ENCODE measurements around the gene FBXO10.
"Not testable (repeated sequence)": the region's sequence is repeated elsewhere in the genome, so short reads cannot be mapped to it uniquely, and the experiment has no call there.

The FBXO10 gene

DNA sequence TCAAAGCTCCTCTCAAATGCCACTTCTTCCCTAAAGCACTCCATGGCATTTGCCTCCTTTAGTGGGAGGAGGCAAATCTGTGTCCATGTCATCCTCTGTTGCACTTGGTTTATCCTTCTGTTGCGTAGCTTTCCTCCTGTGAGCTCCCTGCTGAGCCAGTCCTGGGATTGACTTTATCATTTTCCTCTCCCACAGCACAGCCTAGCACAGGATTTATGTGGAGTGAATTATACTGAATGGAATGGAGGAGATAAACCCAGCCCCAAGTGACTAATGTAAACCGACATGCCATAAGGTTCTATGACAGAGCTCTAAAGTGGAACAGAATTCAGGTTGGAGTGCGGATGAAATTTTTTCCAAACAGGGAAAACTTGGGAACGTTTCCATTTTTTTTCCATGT lies 42.6 kb upstream of the FBXO10 start:
- WGBS, 2 experiments, result 89 to 96% methylated on average over 4 of the region's 4 CpGs
- Histone ChIP-seq H3K27ac (ENCODE audit: insufficient read depth, low read depth, low read length, poor library complexity, severe bottlenecking) (no peak overlapping the region), H3K36me3 (ENCODE audit: control insufficient read depth, insufficient read depth, low read length) (no peaks in the 10 kb centered on the region), H3K27me3 (ENCODE audit: control insufficient read depth, insufficient read depth, low read length, poor library complexity, severe bottlenecking) (no peaks in the 10 kb centered on the region), H3K9me3 (ENCODE audit: control insufficient read depth, low read length) (no peaks in the 10 kb centered on the region), H3K4me3 (ENCODE audit: insufficient read depth, low read depth, low read length) (no peak overlapping the region), H3K4me1 (ENCODE audit: control insufficient read depth, insufficient read depth, low read length) (peaks cover 8% of the 10 kb centered on the region)

DNA sequence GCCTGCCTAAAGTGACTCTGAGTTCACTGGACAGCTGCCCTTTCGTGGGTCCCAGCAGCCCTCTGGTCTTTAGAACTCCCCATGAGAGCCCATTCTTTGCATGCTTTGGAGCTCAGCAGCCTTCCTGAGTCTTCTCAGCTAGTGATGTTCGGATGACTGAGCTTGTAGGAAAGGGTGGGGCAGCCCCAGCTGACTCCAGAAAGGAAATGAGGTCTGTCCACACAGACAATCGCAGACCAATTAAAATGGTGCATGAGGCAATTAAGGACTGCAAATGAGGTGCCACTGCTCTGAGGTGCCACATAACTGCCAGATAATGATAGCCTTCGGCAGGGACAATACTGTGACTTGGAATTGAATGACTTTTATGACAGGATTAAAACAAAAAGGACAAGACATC lies 41.7 kb upstream of the FBXO10 start:
- H3K4me1 ChIP-seq (ENCODE audit: control insufficient read depth, insufficient read depth, low read length), result peaks cover 8% of the 10 kb centered on the region
- H3K9me3 ChIP-seq (ENCODE audit: control insufficient read depth, low read length), result no peaks in the 10 kb centered on the region
- H3K36me3 ChIP-seq (ENCODE audit: control insufficient read depth, insufficient read depth, low read length), result no peaks in the 10 kb centered on the region
- WGBS, 2 experiments, result 61 to 63% methylated on average over 4 of the region's 4 CpGs
- H3K27ac ChIP-seq (ENCODE audit: insufficient read depth, low read depth, low read length, poor library complexity, severe bottlenecking), result no peak overlapping the region
- no peak overlapping the region for H3K4me3 ChIP-seq (ENCODE audit: insufficient read depth, low read depth, low read length)
- no peaks in the 10 kb centered on the region for H3K27me3 ChIP-seq (ENCODE audit: control insufficient read depth, insufficient read depth, low read length, poor library complexity, severe bottlenecking)

- peaks cover 8% of the 10 kb centered on the region for H3K4me1 ChIP-seq (ENCODE audit: control insufficient read depth, insufficient read depth, low read length)
Observed at GRCh38 chr9:37617161-37617560, 41.0 kb upstream of the FBXO10 start.

DNA sequence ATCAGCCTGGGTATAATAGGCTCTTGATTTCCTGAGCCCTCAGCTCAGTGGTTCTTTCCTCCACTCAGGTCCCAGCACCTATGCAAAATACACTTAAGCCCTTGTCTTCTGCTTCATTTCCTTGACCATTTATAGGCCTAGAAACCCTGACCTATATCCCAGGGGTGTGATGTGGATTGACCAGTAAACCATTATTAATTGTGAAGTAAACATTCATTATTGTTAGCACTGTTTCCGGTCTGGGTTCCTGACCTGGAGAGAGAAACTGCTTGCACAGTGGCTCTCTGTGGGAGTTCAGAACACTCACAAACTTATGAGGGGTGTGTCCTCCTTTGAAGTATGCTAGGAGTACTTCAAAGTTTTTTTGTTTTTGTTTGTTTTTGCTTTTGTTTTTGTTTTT lies 35.8 kb upstream of the FBXO10 start:
- WGBS, 2 experiments, result 87 to 100% methylated on average over 1 of the region's 1 CpG

More at GRCh38 chr9:37617161-37617560, 41.0 kb upstream of the FBXO10 start:
- H3K4me3 ChIP-seq (ENCODE audit: insufficient read depth, low read depth, low read length), result no peak overlapping the region
- WGBS, 2 experiments, result 92 to 95% methylated on average over 2 of the region's 2 CpGs
- no peaks in the 10 kb centered on the region for H3K36me3 ChIP-seq (ENCODE audit: control insufficient read depth, insufficient read depth, low read length)
- no peak overlapping the region for H3K27ac ChIP-seq (ENCODE audit: insufficient read depth, low read depth, low read length, poor library complexity, severe bottlenecking)
- H3K27me3 ChIP-seq (ENCODE audit: control insufficient read depth, insufficient read depth, low read length, poor library complexity, severe bottlenecking), result no peaks in the 10 kb centered on the region
- H3K9me3 ChIP-seq (ENCODE audit: control insufficient read depth, low read length), result no peaks in the 10 kb centered on the region

GRCh38 chr9:37611014-37611413 lies 34.8 kb upstream of the FBXO10 start:
- Histone ChIP-seq H3K4me1 (ENCODE audit: control insufficient read depth, insufficient read depth, low read length) (no peaks in the 10 kb centered on the region), H3K27me3 (ENCODE audit: control insufficient read depth, insufficient read depth, low read length, poor library complexity, severe bottlenecking) (no peaks in the 10 kb centered on the region), H3K4me3 (ENCODE audit: insufficient read depth, low read depth, low read length) (no peak overlapping the region), H3K36me3 (ENCODE audit: control insufficient read depth, insufficient read depth, low read length) (no peaks in the 10 kb centered on the region), H3K9me3 (ENCODE audit: control insufficient read depth, low read length) (no peaks in the 10 kb centered on the region), H3K27ac (ENCODE audit: insufficient read depth, low read depth, low read length, poor library complexity, severe bottlenecking) (no peak overlapping the region)
- WGBS, 2 experiments, result 89 to 94% methylated on average over 6 of the region's 6 CpGs

More for the DNA sequence above, 35.8 kb upstream of the FBXO10 start:
- Histone ChIP-seq H3K4me1 (ENCODE audit: control insufficient read depth, insufficient read depth, low read length) (no peaks in the 10 kb centered on the region), H3K4me3 (ENCODE audit: insufficient read depth, low read depth, low read length) (no peak overlapping the region), H3K36me3 (ENCODE audit: control insufficient read depth, insufficient read depth, low read length) (no peaks in the 10 kb centered on the region), H3K9me3 (ENCODE audit: control insufficient read depth, low read length) (no peaks in the 10 kb centered on the region), H3K27ac (ENCODE audit: insufficient read depth, low read depth, low read length, poor library complexity, severe bottlenecking) (no peak overlapping the region), H3K27me3 (ENCODE audit: control insufficient read depth, insufficient read depth, low read length, poor library complexity, severe bottlenecking) (no peaks in the 10 kb centered on the region)

GRCh38 chr9:37609735-37610397 lies 33.7 kb upstream of the FBXO10 start:
- Histone ChIP-seq H3K27ac (ENCODE audit: insufficient read depth, low read depth, low read length, poor library complexity, severe bottlenecking) (no peak overlapping the region), H3K27me3 (ENCODE audit: control insufficient read depth, insufficient read depth, low read length, poor library complexity, severe bottlenecking) (no peaks in the 10 kb centered on the region), H3K4me1 (ENCODE audit: control insufficient read depth, insufficient read depth, low read length) (no peaks in the 10 kb centered on the region), H3K4me3 (ENCODE audit: insufficient read depth, low read depth, low read length) (no peak overlapping the region), H3K9me3 (ENCODE audit: control insufficient read depth, low read length) (no peaks in the 10 kb centered on the region), H3K36me3 (ENCODE audit: control insufficient read depth, insufficient read depth, low read length) (no peaks in the 10 kb centered on the region)
- WGBS, 2 experiments, result 75 to 81% methylated on average over 6 of the region's 6 CpGs

GRCh38 chr9:37608250-37608649 lies 32.1 kb upstream of the FBXO10 start:
- Histone ChIP-seq H3K4me1 (ENCODE audit: control insufficient read depth, insufficient read depth, low read length) (no peaks in the 10 kb centered on the region), H3K4me3 (ENCODE audit: insufficient read depth, low read depth, low read length) (no peak overlapping the region), H3K36me3 (ENCODE audit: control insufficient read depth, insufficient read depth, low read length) (no peaks in the 10 kb centered on the region), H3K9me3 (ENCODE audit: control insufficient read depth, low read length) (no peaks in the 10 kb centered on the region), H3K27me3 (ENCODE audit: control insufficient read depth, insufficient read depth, low read length, poor library complexity, severe bottlenecking) (no peaks in the 10 kb centered on the region), H3K27ac (ENCODE audit: insufficient read depth, low read depth, low read length, poor library complexity, severe bottlenecking) (no peak overlapping the region)

DNA sequence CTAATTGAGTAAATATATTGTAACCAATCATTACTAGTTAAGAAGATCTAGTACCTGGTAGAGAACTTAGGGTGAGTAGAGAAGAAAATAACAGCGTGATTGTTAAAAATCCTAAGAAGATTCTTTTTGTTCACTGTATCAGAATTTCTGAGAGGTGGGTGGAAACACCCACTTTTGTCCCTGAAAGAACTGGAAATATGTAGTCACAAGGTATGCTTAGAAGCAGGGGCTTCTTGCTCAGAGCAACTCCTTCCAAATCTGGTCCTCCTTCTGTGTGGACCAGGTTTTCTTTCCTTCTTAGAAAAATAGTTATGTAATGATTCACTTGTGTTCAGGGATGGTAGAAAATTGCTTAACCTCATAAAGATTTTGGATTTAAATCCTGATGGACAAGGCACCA lies 28.1 kb upstream of the FBXO10 start:
- WGBS, 2 experiments, result 84 to 87% methylated on average over 1 of the region's 1 CpG
- Histone ChIP-seq H3K4me1 (ENCODE audit: control insufficient read depth, insufficient read depth, low read length) (no peaks in the 10 kb centered on the region), H3K27ac (ENCODE audit: insufficient read depth, low read depth, low read length, poor library complexity, severe bottlenecking) (no peak overlapping the region), H3K4me3 (ENCODE audit: insufficient read depth, low read depth, low read length) (no peak overlapping the region), H3K27me3 (ENCODE audit: control insufficient read depth, insufficient read depth, low read length, poor library complexity, severe bottlenecking) (no peaks in the 10 kb centered on the region), H3K36me3 (ENCODE audit: control insufficient read depth, insufficient read depth, low read length) (no peaks in the 10 kb centered on the region), H3K9me3 (ENCODE audit: control insufficient read depth, low read length) (no peaks in the 10 kb centered on the region)

DNA sequence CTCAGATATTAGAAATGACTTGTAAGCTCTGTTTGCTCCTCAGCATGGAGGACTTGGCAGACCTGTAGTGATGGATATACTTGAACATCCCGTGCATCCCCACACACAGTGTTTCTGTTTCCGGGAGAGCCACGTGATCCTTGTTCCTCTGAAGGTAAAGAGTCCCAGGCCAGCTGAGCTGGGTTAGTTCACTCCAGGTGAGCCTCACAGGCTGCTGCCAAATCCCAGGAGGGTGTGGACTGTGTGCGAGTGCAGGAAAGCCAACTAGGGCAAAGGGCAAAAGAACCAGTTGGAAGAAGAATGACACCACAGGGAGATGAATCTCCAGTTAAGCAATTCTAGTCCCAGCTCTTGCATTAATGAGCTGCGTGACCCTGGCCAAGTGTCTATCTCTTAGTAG lies 26.6 kb upstream of the FBXO10 start:
- Histone ChIP-seq H3K27ac (ENCODE audit: insufficient read depth, low read depth, low read length, poor library complexity, severe bottlenecking) (no peak overlapping the region), H3K9me3 (ENCODE audit: control insufficient read depth, low read length) (no peaks in the 10 kb centered on the region), H3K4me3 (ENCODE audit: insufficient read depth, low read depth, low read length) (no peak overlapping the region), H3K36me3 (ENCODE audit: control insufficient read depth, insufficient read depth, low read length) (no peaks in the 10 kb centered on the region), H3K27me3 (ENCODE audit: control insufficient read depth, insufficient read depth, low read length, poor library complexity, severe bottlenecking) (no peaks in the 10 kb centered on the region), H3K4me1 (ENCODE audit: control insufficient read depth, insufficient read depth, low read length) (no peaks in the 10 kb centered on the region)
- whole genome bisulfite sequencing, 2 experiments, result 88 to 94% methylated on average over 5 of the region's 5 CpGs

DNA sequence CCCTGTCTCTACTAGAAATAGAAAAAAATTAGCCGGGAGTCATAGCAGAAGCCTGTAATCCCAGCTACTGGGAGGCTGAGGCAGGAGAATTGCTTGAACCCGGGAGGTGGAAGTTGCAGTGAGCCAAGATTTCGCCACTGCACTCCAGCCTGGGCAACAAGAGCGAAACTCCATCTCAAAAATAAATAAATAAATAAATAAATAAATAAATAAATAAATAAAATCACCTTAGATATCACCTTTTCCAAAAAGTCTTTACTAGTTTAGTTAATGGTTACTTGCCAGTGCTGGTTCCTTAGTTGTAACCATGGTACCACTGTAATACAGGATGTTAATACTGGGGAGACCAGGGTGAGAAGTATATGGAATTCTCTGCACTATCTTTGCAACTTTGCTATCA lies 25.9 kb upstream of the FBXO10 start:
- 81 to 97% methylated on average over 3 of the region's 4 CpGs for WGBS, 2 experiments
- H3K27ac ChIP-seq (ENCODE audit: insufficient read depth, low read depth, low read length, poor library complexity, severe bottlenecking); H3K27me3 ChIP-seq (ENCODE audit: control insufficient read depth, insufficient read depth, low read length, poor library complexity, severe bottlenecking); H3K4me3 ChIP-seq (ENCODE audit: insufficient read depth, low read depth, low read length); H3K4me1 ChIP-seq (ENCODE audit: control insufficient read depth, insufficient read depth, low read length); H3K9me3 ChIP-seq (ENCODE audit: control insufficient read depth, low read length); H3K36me3 ChIP-seq (ENCODE audit: control insufficient read depth, insufficient read depth, low read length): not testable (repeated sequence)

DNA sequence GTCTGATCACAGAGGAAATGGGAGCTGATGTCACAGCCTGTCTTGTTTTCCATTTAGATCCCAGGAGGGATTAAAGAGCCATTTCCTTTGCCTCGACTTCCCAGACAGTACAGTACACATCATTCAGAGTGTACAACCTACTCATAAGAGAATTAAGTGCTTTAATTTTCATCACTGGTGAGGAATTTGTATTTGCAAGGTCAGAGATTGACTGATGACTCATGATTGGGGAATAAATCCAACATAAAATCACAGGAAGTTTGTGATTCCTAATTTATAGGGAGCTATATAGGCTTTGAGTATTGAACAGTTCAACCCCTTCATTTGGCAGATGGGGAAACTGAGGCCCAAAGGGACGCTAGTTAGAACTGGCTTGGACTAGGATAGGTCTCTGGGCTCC lies 20.3 kb upstream of the FBXO10 start:
- WGBS, 2 experiments, result 84 to 86% methylated on average over 2 of the region's 2 CpGs

More for the DNA sequence above, 20.3 kb upstream of the FBXO10 start:
- H3K9me3 ChIP-seq (ENCODE audit: control insufficient read depth, low read length), result no peaks in the 10 kb centered on the region
- no peak overlapping the region for H3K27ac ChIP-seq (ENCODE audit: insufficient read depth, low read depth, low read length, poor library complexity, severe bottlenecking)
- H3K36me3 ChIP-seq (ENCODE audit: control insufficient read depth, insufficient read depth, low read length), result no peaks in the 10 kb centered on the region
- H3K4me3 ChIP-seq (ENCODE audit: insufficient read depth, low read depth, low read length), result no peak overlapping the region
- H3K4me1 ChIP-seq (ENCODE audit: control insufficient read depth, insufficient read depth, low read length), result peaks cover 2% of the 10 kb centered on the region
- H3K27me3 ChIP-seq (ENCODE audit: control insufficient read depth, insufficient read depth, low read length, poor library complexity, severe bottlenecking), result peaks cover 38% of the 10 kb centered on the region

Data from ectodermal cell (in vitro differentiated cells).